Vagina (tissue), 2 donors: ENCODE data around the gene CDH13. TPM values are rescaled to one million over a fixed set of nuclear protein-coding genes. Genes with fewer than 3 reads are reported as not detected.

Source experiments
- DNase-seq, 2 donors: peaks; one replicate each; pipeline ENCODE4 v3.0.0-alpha.2; 2017; ENCODE audit errors: extremely low spot score in 2 of 2
- H3K27ac ChIP-seq: fragments of 200-600 bp; sonication (generic); one replicate; pipeline ENCODE4 v1.5.1; 2019
- H3K27me3 ChIP-seq: fragments of 200-600 bp; sonication (generic); one replicate; pipeline ENCODE4 v1.5.1; 2019
- H3K36me3 ChIP-seq, 2 donors: fragments of 200-600 bp; sonication (generic); one replicate each; pipeline ENCODE4 v1.5.1; 2017 to 2019
- H3K4me1 ChIP-seq: fragments of 200-600 bp; sonication (generic); one replicate; pipeline ENCODE4 v1.5.1; 2019
- H3K4me3 ChIP-seq, 2 donors: fragments of 200-600 bp; sonication (generic); 1 replicate in 1 of 2; 2 replicates in 1 of 2; pipeline ENCODE4 v1.5.1; 2016 to 2019
- H3K9me3 ChIP-seq: fragments of 200-600 bp; sonication (generic); one replicate; pipeline ENCODE4 v1.5.1; 2019
- POLR2A ChIP-seq, 2 donors: fragments of 450-650 bp; IDR thresholded peaks; one replicate each; pipeline ENCODE4 v1.6.1; 2017; ENCODE audit warnings: antibody characterized with exemption in 2 of 2, mild to moderate bottlenecking in 2 of 2, moderate library complexity in 2 of 2
- POLR2AphosphoS5 ChIP-seq, 2 donors: sonication (generic); formaldehyde crosslinking; IDR thresholded peaks; one replicate each; pipeline ENCODE4 v1.9.0; 2017; ENCODE audit warnings: antibody characterized with exemption in 2 of 2, mild to moderate bottlenecking in 2 of 2, low read depth in 1 of 2; ENCODE audit not compliant: insufficient read depth in 1 of 2
- intact Hi-C: fragments of 100-400 bp; cut with DNase I; formaldehyde crosslinking; loops from one replicate; pipeline ENCODE4 v1.15.1; 2023
- total RNA-seq: library from RNA; depleted of rRNA; stranded (reverse); fragments of >200 nt; gene quantifications from one replicate; pipeline ENCODE4 v1.2.3, GENCODE V29; 2016
- TF ChIP-seq, protein P1 (sequence below), 3 experiments: fragments of 450-650 bp in 2 of 3; fragments of 200-600 bp in 1 of 3; sonication (generic) in 1 of 3; IDR thresholded peaks; one replicate each; pipeline ENCODE4 v1.5.1; 2017 to 2019; ENCODE audit warnings: antibody characterized with exemption in 3 of 3, mild to moderate bottlenecking in 2 of 3, moderate library complexity in 2 of 3

The CDH13 gene
- total RNA-seq, 1 donor from 2014 or later: 123 TPM

DNA sequence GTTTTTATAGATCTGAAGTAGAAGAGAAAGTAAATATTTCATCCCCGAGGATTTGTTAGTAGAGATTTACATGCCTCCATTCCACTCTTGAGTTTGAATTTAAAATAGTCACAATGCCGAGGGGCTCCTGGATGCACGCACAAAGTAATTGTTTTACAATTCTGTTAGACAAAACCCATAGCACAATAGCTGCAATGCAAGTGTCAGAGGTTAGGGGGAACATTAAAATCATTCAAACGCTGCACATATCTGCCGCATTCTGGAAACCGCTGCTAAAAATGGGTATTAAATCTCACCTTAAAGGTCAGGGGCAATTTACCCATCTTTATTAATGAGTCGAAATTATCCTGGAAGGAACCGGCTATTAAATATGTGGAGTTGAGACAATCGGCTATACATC, 652.5 kb downstream of the CDH13 start:
- no peaks in the 10 kb centered on the region for H3K4me1 ChIP-seq
- no peak overlapping the region for H3K4me3 ChIP-seq
- no peaks in the 10 kb centered on the region for H3K9me3 ChIP-seq
- H3K36me3 ChIP-seq: no peaks in the 10 kb centered on the region
- H3K27me3 ChIP-seq: no peaks in the 10 kb centered on the region
- TF ChIP-seq POLR2A (IDR thresholded peaks at IDR 0.05) (no peak), POLR2AphosphoS5 (IDR thresholded peaks at IDR 0.05; ENCODE audit: insufficient read depth in 1 of 2, low read depth in 1 of 2) (no peak)
- TF ChIP-seq, protein P1, sequence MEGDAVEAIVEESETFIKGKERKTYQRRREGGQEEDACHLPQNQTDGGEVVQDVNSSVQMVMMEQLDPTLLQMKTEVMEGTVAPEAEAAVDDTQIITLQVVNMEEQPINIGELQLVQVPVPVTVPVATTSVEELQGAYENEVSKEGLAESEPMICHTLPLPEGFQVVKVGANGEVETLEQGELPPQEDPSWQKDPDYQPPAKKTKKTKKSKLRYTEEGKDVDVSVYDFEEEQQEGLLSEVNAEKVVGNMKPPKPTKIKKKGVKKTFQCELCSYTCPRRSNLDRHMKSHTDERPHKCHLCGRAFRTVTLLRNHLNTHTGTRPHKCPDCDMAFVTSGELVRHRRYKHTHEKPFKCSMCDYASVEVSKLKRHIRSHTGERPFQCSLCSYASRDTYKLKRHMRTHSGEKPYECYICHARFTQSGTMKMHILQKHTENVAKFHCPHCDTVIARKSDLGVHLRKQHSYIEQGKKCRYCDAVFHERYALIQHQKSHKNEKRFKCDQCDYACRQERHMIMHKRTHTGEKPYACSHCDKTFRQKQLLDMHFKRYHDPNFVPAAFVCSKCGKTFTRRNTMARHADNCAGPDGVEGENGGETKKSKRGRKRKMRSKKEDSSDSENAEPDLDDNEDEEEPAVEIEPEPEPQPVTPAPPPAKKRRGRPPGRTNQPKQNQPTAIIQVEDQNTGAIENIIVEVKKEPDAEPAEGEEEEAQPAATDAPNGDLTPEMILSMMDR (IDR thresholded peaks at IDR 0.05): no peak
- H3K27ac ChIP-seq: no peak overlapping the region
- DNase-seq: no peak
- intact Hi-C loops: no loop called here

DNA sequence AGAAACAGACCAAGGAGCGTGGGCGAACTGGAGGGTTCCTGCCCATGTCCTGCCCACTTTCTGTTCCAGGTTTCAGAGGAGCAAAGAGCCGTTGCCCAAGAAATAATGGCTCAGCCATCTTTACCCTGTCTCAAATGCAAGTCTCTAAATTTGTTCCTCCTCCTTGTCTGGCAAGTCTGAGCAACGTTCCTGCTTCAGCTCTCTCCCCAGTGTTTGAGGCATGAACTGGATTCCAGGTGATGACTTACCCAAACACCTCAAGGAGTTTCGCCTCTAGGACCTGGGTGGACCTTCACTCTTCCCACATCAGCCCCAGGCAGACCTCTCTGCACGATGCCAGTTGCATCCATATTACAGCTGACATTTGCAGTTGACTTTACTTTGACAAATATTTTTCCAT, 659.2 kb downstream of the CDH13 start:
- no peaks in the 10 kb centered on the region for H3K4me1 ChIP-seq
- intact Hi-C loops: no loop called here
- H3K36me3 ChIP-seq: no peaks in the 10 kb centered on the region
- no peaks in the 10 kb centered on the region for H3K9me3 ChIP-seq
- no peaks in the 10 kb centered on the region for H3K27me3 ChIP-seq
- no peak for TF ChIP-seq POLR2A (IDR thresholded peaks at IDR 0.05)
- TF ChIP-seq POLR2AphosphoS5 (IDR thresholded peaks at IDR 0.05; ENCODE audit: insufficient read depth in 1 of 2, low read depth in 1 of 2): no peak
- TF ChIP-seq, protein P1 (IDR thresholded peaks at IDR 0.05): no peak
- no peak overlapping the region for H3K4me3 ChIP-seq
- H3K27ac ChIP-seq: no peak overlapping the region
- DNase-seq: no peak

DNA sequence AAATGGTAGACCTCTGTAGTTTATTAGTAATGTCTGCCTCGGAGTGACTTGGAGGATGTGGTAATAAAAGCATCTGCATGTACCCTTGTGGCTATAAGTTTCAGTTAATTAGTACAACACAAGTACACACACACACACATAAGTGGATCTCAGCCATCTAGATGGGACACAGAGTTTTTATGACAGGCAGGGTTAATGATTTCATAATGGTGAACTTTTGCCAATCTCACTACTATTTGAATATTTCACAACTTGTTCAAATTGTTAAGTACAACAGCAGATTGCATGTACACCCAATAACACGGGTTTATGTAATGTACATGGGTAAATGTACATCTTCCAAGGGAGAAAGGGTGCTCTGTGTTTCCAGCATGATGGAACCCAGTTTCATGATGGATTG, 669.7 kb downstream of the CDH13 start:
- Histone ChIP-seq H3K9me3 (no peaks in the 10 kb centered on the region), H3K36me3 (no peaks in the 10 kb centered on the region), H3K27me3 (no peaks in the 10 kb centered on the region), H3K4me1 (no peaks in the 10 kb centered on the region), H3K27ac (no peak overlapping the region), H3K4me3 (no peak overlapping the region)
- TF ChIP-seq, protein P1 (IDR thresholded peaks at IDR 0.05): no peak
- TF ChIP-seq POLR2AphosphoS5 (IDR thresholded peaks at IDR 0.05; ENCODE audit: insufficient read depth in 1 of 2, low read depth in 1 of 2) (no peak), POLR2A (IDR thresholded peaks at IDR 0.05) (no peak)
- no peak for DNase-seq
- intact Hi-C loops: no loop called here

DNA sequence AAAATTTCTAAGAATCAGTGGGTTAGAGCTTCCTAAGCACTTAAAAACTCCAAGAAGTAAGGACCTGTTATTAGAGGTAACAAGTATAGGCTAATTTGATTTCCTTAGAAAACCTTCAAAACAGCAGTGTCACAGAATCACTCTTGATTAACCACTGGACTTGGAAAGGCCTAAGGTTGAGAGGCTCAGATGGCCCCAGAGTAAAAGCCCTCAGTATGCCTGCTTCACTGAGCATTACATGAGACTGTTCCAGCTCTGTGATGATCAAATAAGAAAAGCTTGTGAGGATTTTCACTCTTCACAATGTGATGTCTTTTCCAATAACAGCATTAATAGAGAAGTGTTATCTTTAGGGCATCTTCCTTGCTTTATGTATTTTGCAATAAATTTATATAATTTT, 671.8 kb downstream of the CDH13 start:
- no peak for DNase-seq
- Histone ChIP-seq H3K4me3 (no peak overlapping the region), H3K4me1 (no peaks in the 10 kb centered on the region), H3K27ac (no peak overlapping the region), H3K9me3 (no peaks in the 10 kb centered on the region), H3K36me3 (no peaks in the 10 kb centered on the region), H3K27me3 (no peaks in the 10 kb centered on the region)
- intact Hi-C loops: no loop called here
- TF ChIP-seq POLR2A (IDR thresholded peaks at IDR 0.05) (no peak), POLR2AphosphoS5 (IDR thresholded peaks at IDR 0.05; ENCODE audit: insufficient read depth in 1 of 2, low read depth in 1 of 2) (no peak)

DNA sequence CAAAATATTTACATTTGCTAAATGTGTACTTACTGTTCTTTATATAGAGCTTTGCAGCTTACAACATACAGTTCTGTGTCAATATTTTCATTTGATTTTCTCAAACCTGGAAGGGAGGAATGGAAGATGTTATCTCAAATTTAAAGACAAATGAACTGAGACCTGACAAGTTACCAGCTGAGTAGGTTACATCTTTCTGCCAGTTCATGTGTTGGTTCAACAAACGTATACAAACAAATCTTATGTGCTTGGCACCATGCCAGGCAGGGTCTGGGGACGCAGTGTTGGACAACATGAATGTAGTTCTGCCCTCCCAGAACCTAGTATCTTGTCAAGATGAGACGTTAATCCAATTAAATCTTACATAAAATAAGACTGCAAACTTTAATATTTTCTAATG, 673.6 kb downstream of the CDH13 start:
- DNase-seq: no peak
- no peaks in the 10 kb centered on the region for H3K27me3 ChIP-seq
- no peaks in the 10 kb centered on the region for H3K9me3 ChIP-seq
- no peak overlapping the region for H3K27ac ChIP-seq
- H3K4me3 ChIP-seq: no peak overlapping the region
- no peak for TF ChIP-seq POLR2A (IDR thresholded peaks at IDR 0.05)
- TF ChIP-seq POLR2AphosphoS5 (IDR thresholded peaks at IDR 0.05; ENCODE audit: insufficient read depth in 1 of 2, low read depth in 1 of 2): no peak
- TF ChIP-seq, protein P1 (IDR thresholded peaks at IDR 0.05): no peak
- intact Hi-C loops: no loop called here
- H3K4me1 ChIP-seq: no peaks in the 10 kb centered on the region
- H3K36me3 ChIP-seq: no peaks in the 10 kb centered on the region
